ENCODE measurements around the gene USP15. TPM values are rescaled to one million over a fixed set of nuclear protein-coding genes. Genes with fewer than 3 reads are reported as not detected.
"Not testable (repeated sequence)": the region's sequence is repeated elsewhere in the genome, so short reads cannot be mapped to it uniquely, and the experiment has no call there.

USP15 gene
- total and polyA plus RNA-seq, 8 donors = 16.7 to 43.0 (median 29.6) TPM

- no peaks in the 10 kb centered on the region for H3K27me3 ChIP-seq
- 72 to 75% methylated on average over 1 of the region's 1 CpG for WGBS, 2 donors
- H3K4me1 ChIP-seq = no peaks in the 10 kb centered on the region
- H3K36me3 ChIP-seq = no peaks in the 10 kb centered on the region
- H3K9me3 ChIP-seq = no peaks in the 10 kb centered on the region
- TF ChIP-seq, protein P1, sequence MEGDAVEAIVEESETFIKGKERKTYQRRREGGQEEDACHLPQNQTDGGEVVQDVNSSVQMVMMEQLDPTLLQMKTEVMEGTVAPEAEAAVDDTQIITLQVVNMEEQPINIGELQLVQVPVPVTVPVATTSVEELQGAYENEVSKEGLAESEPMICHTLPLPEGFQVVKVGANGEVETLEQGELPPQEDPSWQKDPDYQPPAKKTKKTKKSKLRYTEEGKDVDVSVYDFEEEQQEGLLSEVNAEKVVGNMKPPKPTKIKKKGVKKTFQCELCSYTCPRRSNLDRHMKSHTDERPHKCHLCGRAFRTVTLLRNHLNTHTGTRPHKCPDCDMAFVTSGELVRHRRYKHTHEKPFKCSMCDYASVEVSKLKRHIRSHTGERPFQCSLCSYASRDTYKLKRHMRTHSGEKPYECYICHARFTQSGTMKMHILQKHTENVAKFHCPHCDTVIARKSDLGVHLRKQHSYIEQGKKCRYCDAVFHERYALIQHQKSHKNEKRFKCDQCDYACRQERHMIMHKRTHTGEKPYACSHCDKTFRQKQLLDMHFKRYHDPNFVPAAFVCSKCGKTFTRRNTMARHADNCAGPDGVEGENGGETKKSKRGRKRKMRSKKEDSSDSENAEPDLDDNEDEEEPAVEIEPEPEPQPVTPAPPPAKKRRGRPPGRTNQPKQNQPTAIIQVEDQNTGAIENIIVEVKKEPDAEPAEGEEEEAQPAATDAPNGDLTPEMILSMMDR (IDR thresholded peaks at IDR 0.05) = no peak
- no peak for FAIRE-seq
- intact Hi-C loops (cut with DNase I) = no loop called here
- ATAC-seq = no peak
- H3K27ac ChIP-seq = no peak overlapping the region
- H3K4me3 ChIP-seq = no peak overlapping the region
- no peak for DNase-seq
These were observed 72.4 kb downstream of the USP15 start for GRCh38 chr12:62332598-62332997.

DNA sequence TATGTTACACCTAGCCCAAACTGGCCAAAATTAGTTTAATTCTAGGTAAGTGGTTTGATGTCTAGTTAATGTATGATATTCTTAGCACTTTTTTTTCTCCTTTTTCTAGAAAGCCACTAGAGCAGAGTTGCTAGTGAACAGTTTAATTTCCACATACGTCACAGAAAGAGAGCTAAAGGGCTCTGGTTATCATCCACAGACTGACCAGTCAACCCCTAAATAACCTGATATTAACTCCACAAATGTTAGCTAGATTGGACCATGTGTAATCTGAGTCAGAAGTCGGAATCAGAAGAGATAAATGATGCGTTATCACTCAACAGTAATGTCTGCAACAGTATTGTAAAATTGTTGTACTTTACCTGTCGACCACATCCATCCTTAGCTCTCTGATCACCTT, 74.9 kb downstream of the USP15 start:
- Histone ChIP-seq H3K27me3 (no peaks in the 10 kb centered on the region), H3K4me1 (no peaks in the 10 kb centered on the region), H3K9me3 (no peaks in the 10 kb centered on the region), H3K36me3 (no peaks in the 10 kb centered on the region), H3K4me3 (no peak overlapping the region), H3K27ac (no peak overlapping the region)
- 91 to 94% methylated on average over 4 of the region's 4 CpGs for WGBS, 2 donors
- TF ChIP-seq, protein P1 (IDR thresholded peaks at IDR 0.05) = no peak
- FAIRE-seq (no peak), ATAC-seq (no peak), DNase-seq (no peak)
- intact Hi-C loops (cut with DNase I) = no loop called here

DNA sequence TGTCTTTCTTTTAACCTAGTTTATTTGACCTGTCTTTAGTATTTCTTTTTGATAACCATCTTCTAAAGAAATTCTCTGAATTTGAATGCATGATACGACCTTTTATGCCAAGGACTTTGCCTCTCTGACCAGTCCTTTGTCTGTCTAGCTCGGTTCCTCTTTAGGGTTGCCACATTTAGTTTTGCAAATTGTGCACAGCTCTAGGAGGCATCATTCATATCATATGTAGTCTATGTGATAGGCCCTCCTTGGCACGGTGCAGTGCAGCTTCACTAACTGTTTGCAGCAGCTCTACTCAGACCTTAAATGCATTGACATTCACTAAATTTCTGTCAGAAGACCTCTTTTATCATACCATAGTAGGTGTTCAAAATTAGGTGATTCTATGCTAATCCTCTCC, 75.6 kb downstream of the USP15 start:
- H3K27ac ChIP-seq = no peak overlapping the region
- H3K9me3 ChIP-seq = no peaks in the 10 kb centered on the region
- no peak for FAIRE-seq
- no peaks in the 10 kb centered on the region for H3K27me3 ChIP-seq
- intact Hi-C loops (cut with DNase I) = no loop called here
- no peaks in the 10 kb centered on the region for H3K36me3 ChIP-seq
- no peak for ATAC-seq
- WGBS, 2 donors = 88 to 96% methylated on average over 3 of the region's 3 CpGs
- no peak overlapping the region for H3K4me3 ChIP-seq
- no peaks in the 10 kb centered on the region for H3K4me1 ChIP-seq
- DNase-seq = no peak
- TF ChIP-seq, protein P1 (IDR thresholded peaks at IDR 0.05) = no peak

DNA sequence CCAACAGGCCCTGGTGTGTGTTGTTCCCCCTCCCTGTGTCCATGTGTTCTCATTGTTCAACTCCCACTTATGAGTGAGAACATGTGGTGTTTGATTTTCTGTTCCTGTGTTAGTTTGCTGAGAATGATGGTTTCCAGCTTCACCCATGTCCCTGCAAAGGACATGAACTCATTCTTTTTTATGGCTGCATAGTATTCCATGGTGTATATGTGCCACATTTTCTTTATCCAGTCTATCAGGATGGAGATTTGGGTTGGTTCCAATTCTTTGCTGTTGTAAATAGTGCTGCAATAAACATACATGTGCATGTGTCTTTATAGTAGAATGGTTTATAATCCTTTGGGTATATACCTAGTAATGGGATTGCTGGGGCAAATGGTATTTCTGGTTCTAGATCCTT, 77.4 kb downstream of the USP15 start:
- H3K4me3 ChIP-seq; H3K4me1 ChIP-seq; H3K36me3 ChIP-seq; H3K9me3 ChIP-seq; H3K27me3 ChIP-seq; H3K27ac ChIP-seq; FAIRE-seq; ATAC-seq; DNase-seq; intact Hi-C loops (cut with DNase I): not testable (repeated sequence)

GRCh38 chr12:62342614-62343303, 82.6 kb downstream of the USP15 start:
- H3K36me3 ChIP-seq; ATAC-seq; intact Hi-C loops (cut with DNase I); H3K27me3 ChIP-seq; H3K4me3 ChIP-seq; H3K27ac ChIP-seq; H3K4me1 ChIP-seq; H3K9me3 ChIP-seq; FAIRE-seq: not testable (repeated sequence)
- peak in 2 of 6 donors; percentile 37 to 59 for DNase-seq
- WGBS, 2 donors = 94 to 96% methylated on average over 10 of the region's 10 CpGs

DNA sequence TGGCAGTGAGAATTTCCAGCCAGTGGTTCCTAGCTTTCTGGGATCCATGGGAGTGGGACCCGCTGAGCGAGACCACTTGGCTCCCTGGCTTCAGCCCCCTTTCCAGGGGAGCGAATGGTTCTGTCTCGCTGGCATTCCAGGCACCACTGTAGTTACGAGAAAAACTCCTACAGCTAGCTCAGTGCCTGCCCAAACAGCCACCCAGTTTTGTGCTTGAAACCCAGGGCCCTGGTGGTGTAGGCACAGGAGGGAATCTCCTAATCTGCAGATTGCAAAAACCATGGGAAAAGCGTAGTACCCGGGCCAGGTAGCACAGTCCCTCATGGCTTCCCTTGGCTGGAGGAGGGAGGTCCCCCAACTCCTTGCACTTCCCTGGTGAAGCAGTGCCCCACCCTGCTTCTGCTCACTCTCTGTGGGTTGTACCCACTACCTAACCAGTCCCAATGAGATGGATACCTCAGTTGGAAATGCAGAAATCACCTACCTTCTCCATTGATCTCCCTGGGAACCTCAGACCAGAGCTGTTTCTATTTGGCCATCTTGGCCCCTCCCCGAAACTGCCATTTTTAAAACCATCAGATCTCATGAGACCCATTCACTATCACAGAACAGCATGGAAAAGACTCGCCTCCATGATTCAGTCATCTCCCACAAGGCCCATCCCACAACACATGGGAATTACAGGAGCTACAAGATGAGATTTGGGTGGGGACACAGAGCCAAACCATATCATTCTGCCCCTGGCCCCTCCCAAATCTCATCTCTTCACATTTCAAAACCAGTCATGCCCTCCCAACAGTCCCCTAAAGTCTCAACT, 83.3 kb downstream of the USP15 start:
- intact Hi-C loops (cut with DNase I); ATAC-seq; H3K4me3 ChIP-seq; H3K9me3 ChIP-seq; H3K27ac ChIP-seq; H3K36me3 ChIP-seq; FAIRE-seq; H3K27me3 ChIP-seq; DNase-seq; H3K4me1 ChIP-seq: not testable (repeated sequence)
- WGBS, 2 donors = 98 to 100% methylated on average over 9 of the region's 9 CpGs

DNA sequence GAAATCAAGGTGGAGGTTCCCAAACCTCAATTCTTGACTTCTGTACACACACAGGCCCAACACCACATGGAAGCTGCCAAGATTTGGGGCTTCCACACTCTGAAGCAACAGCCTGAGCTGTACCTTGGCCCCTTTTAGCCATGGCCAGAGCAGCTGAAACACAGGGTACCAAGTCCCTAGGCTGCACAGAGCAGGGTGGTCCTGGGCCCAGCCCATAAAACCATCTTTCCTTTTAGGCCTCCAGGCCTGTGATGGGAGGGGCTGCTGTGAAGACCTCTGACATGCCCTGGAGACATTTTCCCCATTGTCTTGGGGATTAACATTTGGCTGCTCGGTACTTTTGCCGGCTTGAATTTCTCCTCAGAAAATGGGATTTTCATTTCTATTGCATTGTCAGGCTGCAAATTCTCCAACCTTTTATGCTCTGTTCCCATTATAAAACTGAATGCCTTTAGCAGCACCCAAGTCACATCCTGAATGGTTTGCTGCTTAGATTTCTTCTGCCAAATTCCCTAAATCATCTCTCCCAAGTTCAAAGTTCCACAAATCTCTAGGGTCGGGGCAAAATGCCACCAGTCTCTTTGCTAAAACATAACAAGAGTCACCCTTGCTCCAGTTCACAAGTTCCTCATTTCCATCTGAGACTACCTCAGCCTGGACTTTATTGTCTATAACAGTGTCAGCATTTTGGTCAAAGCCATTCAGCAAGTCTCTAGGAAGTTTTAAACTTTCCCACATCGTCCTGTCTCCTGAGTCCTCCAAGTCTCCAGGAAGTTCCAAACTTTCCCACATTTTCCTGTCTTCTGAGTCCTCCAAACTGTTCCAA, 84.7 kb downstream of the USP15 start:
- H3K4me1 ChIP-seq; H3K36me3 ChIP-seq; H3K4me3 ChIP-seq; H3K27ac ChIP-seq; FAIRE-seq; H3K27me3 ChIP-seq; H3K9me3 ChIP-seq; intact Hi-C loops (cut with DNase I); ATAC-seq; DNase-seq: not testable (repeated sequence)
- 95 to 97% methylated on average over 4 of the region's 4 CpGs for WGBS, 2 donors
